ENCODE measurements around the gene FANCE.

FANCE gene

GRCh38 chr6:35468980-35469750 lies 17.0 kb downstream of the FANCE start:
- DNase-seq = no peak

DNA sequence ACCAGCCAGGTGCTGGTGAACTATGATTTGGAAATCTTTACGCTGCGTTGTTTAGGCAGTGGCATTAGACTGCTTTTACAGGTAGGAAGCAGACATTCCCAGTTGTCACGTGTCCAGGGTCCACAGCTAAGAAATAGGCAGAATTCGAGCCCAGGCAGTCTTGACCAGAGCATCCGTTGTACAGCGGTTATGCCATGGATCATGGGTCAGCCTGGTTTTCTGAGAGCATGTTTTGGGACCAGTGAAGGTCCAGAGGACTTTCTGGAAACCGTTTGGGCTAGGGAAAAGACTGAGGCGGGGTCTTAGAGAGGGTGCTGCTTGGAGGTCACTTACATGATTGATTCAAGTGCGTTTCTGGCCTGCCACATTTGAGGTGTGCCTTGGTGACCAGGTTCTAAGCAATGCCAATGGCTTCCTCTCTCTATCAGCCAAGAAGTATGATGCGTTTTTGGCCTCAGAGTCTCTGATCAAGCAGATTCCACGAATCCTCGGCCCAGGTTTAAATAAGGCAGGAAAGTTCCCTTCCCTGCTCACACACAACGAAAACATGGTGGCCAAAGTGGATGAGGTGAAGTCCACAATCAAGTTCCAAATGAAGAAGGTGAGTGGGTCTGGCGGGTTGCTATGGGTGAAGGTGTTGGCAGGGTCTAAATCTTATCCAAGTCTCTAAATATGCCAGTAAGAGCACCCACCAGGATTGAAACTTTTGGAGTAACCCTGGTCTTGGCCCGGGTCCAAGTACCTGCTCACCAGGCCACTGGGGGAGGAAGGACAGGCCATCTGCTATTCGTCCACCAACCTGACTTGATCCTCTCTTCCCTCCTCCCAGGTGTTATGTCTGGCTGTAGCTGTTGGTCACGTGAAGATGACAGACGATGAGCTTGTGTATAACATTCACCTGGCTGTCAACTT lies 17.9 kb downstream of the FANCE start:
- no peak for DNase-seq

GRCh38 chr6:35470663-35471120 lies 18.6 kb downstream of the FANCE start:
- no peak for DNase-seq

DNA sequence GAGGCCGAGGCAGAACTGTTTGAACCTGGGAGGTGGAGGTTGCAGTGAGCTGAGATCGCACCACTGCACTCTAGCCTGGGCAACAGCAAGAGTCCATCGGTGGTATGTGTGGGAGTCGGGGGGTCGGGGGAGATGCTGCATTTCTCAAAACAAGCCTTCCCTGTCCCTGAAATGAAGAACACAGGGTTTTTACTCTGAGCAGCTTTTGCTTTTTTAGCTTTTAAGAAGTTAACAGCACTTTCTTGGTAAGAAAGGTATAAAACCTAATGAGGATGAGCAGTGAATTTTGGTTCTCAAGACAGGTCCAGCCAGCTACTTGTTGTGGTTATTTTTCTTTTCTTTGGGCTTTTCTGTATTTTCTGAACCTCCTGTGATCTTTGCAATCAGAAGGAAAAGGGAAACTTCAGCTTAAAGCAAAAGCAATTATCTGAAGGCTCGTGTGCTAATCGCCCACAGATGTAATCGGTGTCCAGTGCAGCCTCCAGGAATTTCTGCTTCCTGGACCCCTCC lies 19.8 kb downstream of the FANCE start:
- no peak for DNase-seq

DNA sequence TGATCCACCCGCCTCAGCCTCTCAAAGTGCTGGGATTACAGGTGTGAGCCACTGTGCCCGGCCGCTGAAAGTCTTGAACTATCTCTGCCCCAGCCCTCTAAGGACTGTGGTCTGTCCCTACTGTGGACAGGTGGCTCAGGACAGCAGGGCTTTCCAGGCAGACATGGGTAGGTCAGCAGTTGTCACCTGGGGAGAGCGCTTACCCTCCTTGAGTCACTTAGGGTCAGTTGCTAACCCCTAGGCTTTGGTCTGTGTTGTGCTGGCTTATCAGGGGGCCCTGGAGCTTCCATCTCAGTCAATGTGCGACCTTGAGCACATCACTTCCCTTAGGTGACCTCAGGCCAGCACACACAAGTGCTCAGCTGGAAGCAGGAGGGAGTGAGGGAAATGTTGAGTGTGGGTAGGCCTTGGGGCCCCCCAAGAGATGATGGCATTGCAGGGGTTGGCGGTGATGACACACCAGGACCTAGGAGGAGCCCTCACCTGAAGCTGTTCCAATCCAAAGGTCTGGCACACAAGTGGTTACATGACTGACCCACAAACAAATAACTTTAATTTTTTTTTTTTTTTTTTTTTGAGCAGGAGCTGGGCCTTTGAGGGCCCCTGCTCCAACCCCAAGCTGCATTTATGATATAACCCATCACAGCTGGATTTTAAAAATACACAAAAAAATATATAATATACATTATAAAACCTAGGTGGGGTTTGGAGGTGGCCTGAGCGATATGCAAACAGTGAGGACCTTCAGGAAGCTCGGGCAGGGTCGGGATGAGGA lies 21.1 kb downstream of the FANCE start:
- no peak for DNase-seq

- DNase-seq = no peak
These were observed 21.7 kb downstream of the FANCE start for GRCh38 chr6:35473850-35474130.

DNA sequence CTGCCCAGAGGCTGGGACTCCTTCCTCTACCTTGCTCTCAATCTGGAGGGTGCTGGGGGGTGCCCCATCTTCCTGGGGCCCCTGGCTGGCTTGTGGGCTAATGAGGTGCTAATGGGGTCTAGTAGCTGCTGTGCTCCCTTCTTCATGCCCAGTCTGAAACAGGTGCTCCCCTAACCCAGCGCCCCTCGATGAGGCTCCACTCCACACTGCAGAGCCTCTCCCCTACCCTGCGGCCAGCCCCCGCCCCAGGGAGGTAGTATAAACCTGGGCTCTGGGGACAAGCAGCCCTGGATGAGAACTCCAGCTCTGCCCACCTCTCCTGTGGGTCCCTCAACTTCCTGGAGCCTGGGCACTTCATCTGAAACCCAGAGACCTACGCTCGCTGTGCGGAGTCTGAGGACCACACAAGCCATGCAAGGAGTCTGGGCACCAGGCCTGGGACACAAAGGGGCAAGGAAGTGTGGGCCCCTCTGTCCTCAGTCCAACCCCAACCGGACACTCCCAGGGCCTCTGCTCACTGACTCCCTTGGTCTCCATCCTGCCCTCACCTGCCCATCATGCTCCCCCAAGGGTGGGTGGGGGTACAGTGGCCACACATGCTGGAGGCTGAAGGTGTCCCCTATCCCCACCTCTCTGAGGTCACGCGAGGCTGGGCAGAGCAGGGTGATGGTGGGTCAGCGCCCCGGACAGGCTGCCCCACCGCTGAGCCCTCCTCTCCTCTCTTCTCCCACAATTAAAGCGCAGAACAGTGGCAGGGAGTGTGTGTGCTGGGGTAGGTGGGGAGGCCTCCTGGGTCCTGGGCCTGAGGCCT lies 22.2 kb downstream of the FANCE start:
- no peak for DNase-seq

- DNase-seq = no peak
These were observed 22.9 kb downstream of the FANCE start for GRCh38 chr6:35474942-35475570.

DNA sequence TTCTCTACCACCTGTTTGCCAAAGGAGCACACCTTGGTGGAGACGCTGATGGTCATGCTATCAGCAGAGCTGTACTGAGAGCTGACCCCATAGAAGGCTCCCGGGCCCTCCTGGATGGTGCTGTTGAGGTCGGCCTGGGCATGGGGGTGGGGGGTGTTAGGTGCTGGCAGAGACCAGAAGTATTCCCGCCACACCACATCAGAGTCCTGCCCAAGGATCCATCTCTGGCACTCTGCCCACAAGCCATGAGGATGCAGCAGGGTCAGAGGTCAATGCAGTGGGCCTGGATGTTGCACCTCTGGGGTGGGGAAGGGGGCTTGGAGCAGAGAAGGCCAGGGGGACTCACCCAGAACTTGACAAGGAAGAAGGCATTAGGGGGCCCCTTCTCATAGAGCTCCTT lies 23.4 kb downstream of the FANCE start:
- no peak for DNase-seq

GRCh38 chr6:35476004-35476403 lies 23.9 kb downstream of the FANCE start:
- no peak for DNase-seq

- no peak for DNase-seq
These were observed 24.9 kb downstream of the FANCE start for GRCh38 chr6:35477028-35477427.

DNA sequence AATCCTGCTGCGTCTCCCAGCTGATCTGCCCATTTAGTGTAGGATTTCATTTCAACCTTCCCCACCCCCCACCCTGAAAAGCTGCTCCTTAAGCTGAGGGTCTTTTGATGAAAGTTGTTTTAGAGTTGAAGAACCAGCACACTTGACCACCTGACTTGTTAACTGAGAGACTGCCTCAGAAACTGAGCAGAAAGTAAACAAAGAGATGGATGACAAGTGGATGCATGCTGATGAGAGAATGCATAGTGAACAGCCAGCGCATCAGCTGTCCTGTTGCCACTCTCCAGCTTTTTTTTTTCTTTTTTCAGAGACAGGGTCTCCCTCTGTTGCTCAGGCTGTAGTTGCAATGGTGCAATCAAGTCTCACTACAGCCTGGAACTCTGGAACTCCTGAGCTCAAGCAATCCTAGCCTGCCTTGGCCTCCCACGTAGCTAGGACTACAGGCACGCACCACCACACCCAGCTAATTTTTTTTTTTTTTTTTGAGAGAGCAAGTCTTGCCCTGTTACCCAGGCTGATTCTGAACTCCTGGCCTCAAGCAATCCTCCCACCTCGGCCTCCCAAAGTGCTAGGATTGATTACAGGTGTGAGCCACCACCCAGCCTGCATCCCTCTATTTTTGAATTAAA lies 25.5 kb downstream of the FANCE start:
- no peak for DNase-seq

- DNase-seq = no peak
These were observed 26.1 kb downstream of the FANCE start for GRCh38 chr6:35478259-35478658.

GRCh38 chr6:35480176-35480575 lies 28.0 kb downstream of the FANCE start:
- no peak for DNase-seq

- DNase-seq = no peak
These were observed 29.1 kb downstream of the FANCE start for GRCh38 chr6:35481226-35481625.

GRCh38 chr6:35483062-35483461 lies 30.9 kb downstream of the FANCE start:
- DNase-seq = no peak

GRCh38 chr6:35483490-35483889 lies 31.4 kb downstream of the FANCE start:
- no peak for DNase-seq

DNA sequence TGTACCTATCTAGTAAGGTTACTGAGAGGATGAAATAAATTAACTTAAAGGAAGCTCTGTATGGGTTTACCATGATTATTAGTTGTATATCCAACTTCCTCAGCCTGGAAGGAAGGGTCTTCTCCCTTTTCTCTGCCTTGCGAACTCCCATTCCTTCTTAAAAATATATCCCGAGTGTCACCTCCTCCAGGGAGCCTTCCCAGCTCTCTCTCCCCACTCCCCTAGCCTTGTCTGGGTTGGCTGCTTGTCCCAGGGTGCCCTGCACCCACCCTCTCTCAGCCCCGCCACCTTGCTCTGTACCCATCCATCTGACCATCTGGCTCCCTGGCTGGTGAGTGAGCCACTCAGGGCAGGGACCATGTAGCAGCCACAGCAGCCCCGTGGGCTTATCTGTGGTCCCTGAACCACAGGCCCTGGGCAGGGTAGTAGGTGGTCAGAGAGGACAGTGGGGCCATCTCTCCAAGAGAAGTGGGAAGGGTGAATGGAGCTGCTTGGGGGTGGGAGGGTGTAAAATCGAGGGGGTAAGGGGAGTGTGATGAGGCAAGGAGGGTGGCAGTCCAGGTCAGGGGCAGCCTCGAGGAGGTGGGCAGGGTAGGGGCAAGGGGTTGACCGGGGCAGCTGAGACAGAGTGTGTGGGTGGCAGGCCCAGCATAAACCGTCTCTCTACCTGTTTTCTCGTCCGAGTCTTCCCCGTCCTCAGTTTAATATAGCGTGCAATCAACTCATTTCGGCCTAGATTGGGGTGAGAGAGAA lies 31.9 kb downstream of the FANCE start:
- DNase-seq = no peak

DNA sequence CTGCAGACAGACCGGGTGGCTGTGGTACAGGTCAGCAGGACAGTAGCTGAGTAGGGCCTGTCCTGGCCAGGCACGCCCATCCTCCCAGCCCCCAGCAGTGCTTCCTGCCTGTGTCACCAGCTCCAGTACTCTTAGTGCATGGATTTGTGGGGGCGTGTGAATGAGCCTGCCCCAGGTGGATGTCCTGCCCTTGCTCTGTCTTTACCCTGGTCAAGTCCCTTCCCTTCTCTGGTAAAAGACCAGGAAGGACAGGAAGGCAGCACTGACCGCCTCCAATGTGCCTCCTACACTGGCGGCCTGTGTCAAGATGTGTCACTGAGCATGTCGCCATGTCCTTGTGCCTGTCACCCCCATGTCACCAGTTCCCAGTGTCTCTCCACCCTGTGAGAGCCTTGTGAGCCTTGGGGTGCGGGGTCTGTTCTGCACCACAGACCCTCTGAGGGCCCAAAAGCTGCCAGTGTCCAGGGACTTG lies 32.8 kb downstream of the FANCE start:
- no peak for DNase-seq

DNA sequence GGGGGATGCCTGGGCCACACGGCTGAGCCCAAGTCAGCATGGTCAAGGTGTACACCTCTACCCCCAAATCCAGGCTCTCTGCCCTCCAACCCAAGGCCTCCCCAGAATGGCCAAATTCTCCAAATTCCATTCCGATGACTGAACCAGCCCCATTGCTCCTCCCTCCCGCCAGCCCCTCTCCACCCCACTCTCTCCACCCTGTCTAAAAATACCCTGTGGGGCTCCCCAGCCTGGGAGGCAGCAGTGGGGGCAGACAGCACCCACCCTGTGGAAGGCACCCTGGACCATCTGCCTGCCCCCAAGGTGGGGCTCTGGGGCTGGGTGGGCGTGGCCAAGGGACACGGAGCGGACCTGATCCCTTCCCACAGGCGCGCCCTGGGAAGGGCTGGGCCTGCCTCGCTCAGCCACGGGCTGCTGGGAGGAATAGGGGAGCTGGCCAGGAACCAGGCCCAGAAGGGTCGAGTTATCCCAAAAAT lies 33.3 kb downstream of the FANCE start:
- no peak for DNase-seq
